HG02943 (cell line): ENCODE measurements around the gene LURAP1L.

Source experiments
- ATAC-seq: cut with Tn5 transposase; IDR thresholded peaks from one replicate; pipeline ENCODE4 v1.9.1; 2021; ENCODE audit warnings: mild to moderate bottlenecking, low read depth, moderate library complexity; ENCODE audit not compliant: unreplicated experiment

The LURAP1L gene

GRCh38 chr9:12775679-12776512 is 1.1 kb downstream of the LURAP1L start:
- ATAC-seq = peak; percentile 77

GRCh38 chr9:12776513-12777055 is 1.8 kb downstream of the LURAP1L start:
- ATAC-seq = no peak

- ATAC-seq = no peak
These were observed 2.6 kb downstream of the LURAP1L start for GRCh38 chr9:12777121-12778022.

GRCh38 chr9:12778389-12778788 is 3.6 kb downstream of the LURAP1L start:
- ATAC-seq = no peak

- no peak for ATAC-seq
These were observed 6.5 kb downstream of the LURAP1L start for GRCh38 chr9:12781226-12781733.

GRCh38 chr9:12783767-12784460 is 9.1 kb downstream of the LURAP1L start:
- no peak for ATAC-seq

- no peak for ATAC-seq
These were observed 9.8 kb downstream of the LURAP1L start for GRCh38 chr9:12784461-12785259.

GRCh38 chr9:12785260-12785770 is 10.5 kb downstream of the LURAP1L start:
- ATAC-seq = no peak

- ATAC-seq = no peak
These were observed 11.1 kb downstream of the LURAP1L start for GRCh38 chr9:12785941-12786340.

DNA sequence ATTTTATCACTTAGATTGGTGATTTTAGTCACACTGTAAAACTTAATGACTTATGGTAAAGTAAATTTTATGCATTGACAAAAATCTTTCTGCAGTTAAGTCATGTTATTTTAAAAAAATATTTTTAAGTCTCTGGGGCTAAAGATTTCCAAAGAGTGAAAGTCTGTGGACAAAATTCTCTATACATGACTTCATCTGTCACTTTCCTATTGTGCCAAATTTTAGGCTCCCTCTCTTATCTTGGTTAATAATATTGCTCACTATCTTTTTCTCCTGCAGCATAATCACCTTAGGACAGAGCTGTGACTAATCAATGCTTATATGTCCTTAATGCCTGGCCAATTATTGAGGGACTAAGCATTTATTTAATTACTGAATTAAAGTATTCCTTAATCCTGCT is 15.2 kb downstream of the LURAP1L start:
- ATAC-seq = no peak

- no peak for ATAC-seq
These were observed 16.1 kb downstream of the LURAP1L start for GRCh38 chr9:12790883-12791282.

DNA sequence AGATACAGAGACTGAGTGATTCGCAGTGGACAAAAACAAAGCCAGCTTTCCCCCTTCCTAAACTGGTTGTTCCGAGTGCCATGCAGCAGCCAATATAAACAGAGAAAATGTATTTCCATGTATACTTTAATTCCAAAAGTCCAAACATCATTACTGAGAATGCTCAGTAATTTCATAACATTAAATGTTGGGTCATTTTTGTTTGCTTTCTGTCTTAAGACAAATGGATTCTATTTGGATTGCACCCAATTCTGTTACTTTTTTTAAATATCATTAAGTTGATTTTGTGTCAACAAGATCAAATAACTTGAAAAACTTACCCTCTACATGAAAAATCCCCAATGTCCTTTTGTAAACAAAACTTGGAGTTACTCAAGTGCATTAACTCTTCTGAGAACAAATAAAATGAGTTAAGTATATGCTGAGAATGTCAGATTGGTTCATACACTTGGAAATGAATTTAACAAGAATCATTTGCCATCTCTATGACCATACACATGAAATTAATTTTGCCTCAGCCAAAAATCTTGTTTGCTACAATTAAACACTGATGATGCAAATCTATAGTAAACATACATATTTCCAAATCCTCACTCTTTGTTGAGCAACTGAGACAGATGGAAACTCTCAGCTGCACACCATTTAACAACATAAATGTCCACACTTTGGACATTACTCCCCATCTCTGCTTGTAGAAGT is 19.4 kb downstream of the LURAP1L start:
- ATAC-seq = no peak

- no peak for ATAC-seq
These were observed 21.8 kb downstream of the LURAP1L start for GRCh38 chr9:12796601-12797000.

GRCh38 chr9:12797037-12797436 is 22.2 kb downstream of the LURAP1L start:
- ATAC-seq = no peak

DNA sequence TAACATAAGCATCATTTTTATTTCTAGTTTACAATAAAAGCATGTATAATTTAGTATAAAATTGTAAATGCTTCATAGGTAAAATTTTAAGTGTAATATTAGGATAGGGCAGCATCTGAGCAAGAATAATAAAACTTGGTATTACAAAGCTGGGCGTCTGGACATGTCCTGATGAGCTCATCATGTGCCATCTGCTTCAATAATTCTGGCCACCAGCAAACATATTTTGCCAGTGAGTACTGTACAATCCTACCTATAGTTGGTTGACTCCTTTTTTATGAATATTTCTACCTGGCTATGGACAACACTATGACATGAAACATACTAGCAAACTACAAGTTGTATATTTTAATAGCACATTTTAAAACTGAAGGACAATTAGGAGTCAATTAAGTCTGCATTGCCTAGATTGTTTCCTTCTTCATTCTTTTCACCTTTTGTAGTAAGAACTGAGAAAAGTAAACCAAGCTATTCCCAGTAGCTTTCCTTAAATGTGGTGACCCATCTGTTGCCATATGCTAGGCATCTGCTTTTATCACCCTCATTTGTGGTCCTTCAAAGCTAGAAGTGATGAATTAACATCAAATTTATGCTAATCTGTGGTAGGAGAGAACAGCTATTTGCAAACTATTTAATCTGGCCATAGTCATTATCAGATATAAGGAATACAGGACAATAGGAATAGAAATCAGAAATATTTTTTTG is 23.4 kb downstream of the LURAP1L start:
- no peak for ATAC-seq

DNA sequence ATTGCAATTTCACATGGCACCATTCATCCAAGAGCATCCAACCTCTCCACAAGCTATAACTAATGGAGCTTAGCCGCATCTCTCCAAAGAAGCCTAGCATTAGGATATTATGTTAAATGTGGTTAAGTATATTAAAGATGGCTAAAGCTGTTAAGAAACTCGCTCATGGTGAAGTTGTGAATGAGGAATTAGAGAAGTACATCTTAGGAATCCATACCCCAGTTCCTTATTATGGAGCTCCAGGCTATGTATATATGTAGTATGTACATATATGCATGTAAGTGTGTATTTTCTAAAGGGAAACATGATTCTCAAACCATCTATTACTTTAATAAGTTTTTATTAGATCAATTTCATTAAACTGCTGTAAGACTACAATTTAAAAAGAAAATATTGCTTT is 26.4 kb downstream of the LURAP1L start:
- ATAC-seq = no peak

GRCh38 chr9:12801663-12802062 is 26.8 kb downstream of the LURAP1L start:
- ATAC-seq = no peak

DNA sequence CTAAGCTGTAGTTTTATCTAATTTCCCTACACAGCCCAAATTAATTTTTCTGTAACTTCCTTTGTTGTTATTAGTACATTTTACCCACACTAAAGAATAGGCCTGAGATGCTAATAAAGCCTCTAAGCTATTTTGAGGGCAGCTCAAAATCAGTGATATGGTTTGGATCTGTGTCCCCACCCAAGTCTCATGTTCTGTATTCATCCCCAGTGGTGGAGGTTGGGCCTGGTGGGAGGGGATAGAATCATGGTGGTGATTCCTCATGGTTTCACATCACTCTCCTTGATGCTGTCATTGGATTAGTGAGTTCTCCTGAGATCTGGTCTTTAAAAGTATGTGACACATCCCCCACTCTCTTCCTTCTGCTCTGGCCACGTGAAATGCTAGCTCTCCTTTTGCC is 27.3 kb downstream of the LURAP1L start:
- ATAC-seq = no peak
